Measurements from ENCODE around the gene ITGB2.
"Not testable (repeated sequence)": the region's sequence is repeated elsewhere in the genome, so short reads cannot be mapped to it uniquely, and the experiment has no call there.

The ITGB2 gene

GRCh38 chr21:44914176-44914874, 6.4 kb downstream of the ITGB2 start:
- peak; percentile 43 for DNase-seq
- in situ Hi-C loops (cut with MboI; ENCODE audit: low pct_unique_long_range_greater_than_20kb, low sequenced_read_pairs): no loop called here

- no peak for DNase-seq
- in situ Hi-C loops (cut with MboI; ENCODE audit: low pct_unique_long_range_greater_than_20kb, low sequenced_read_pairs): no loop called here
These were observed 7.1 kb downstream of the ITGB2 start for GRCh38 chr21:44913425-44914175.

GRCh38 chr21:44912506-44913412, 7.9 kb downstream of the ITGB2 start:
- DNase-seq; in situ Hi-C loops (cut with MboI; ENCODE audit: low pct_unique_long_range_greater_than_20kb, low sequenced_read_pairs): not testable (repeated sequence)

- DNase-seq: no peak
- in situ Hi-C loops (cut with MboI; ENCODE audit: low pct_unique_long_range_greater_than_20kb, low sequenced_read_pairs): no loop called here
These were observed 8.6 kb downstream of the ITGB2 start for GRCh38 chr21:44912158-44912473.

GRCh38 chr21:44911384-44912157, 9.1 kb downstream of the ITGB2 start:
- in situ Hi-C loops (cut with MboI; ENCODE audit: low pct_unique_long_range_greater_than_20kb, low sequenced_read_pairs): no loop called here
- DNase-seq: no peak

GRCh38 chr21:44911068-44911383, 9.7 kb downstream of the ITGB2 start:
- DNase-seq: no peak
- in situ Hi-C loops (cut with MboI; ENCODE audit: low pct_unique_long_range_greater_than_20kb, low sequenced_read_pairs): no loop called here

- no peak for DNase-seq
- in situ Hi-C loops (cut with MboI; ENCODE audit: low pct_unique_long_range_greater_than_20kb, low sequenced_read_pairs): no loop called here
These were observed 10.3 kb downstream of the ITGB2 start for GRCh38 chr21:44910229-44911067.

GRCh38 chr21:44909719-44910118, 11.0 kb downstream of the ITGB2 start:
- no peak for DNase-seq
- in situ Hi-C loops (cut with MboI; ENCODE audit: low pct_unique_long_range_greater_than_20kb, low sequenced_read_pairs): no loop called here

- DNase-seq: no peak
- in situ Hi-C loops (cut with MboI; ENCODE audit: low pct_unique_long_range_greater_than_20kb, low sequenced_read_pairs): no loop called here
These were observed 11.8 kb downstream of the ITGB2 start for GRCh38 chr21:44908908-44909307.

GRCh38 chr21:44907966-44908895, 12.5 kb downstream of the ITGB2 start:
- in situ Hi-C loops (cut with MboI; ENCODE audit: low pct_unique_long_range_greater_than_20kb, low sequenced_read_pairs): no loop called here
- DNase-seq: peak; percentile 73

- DNase-seq: no peak
These were observed 13.3 kb downstream of the ITGB2 start for GRCh38 chr21:44907225-44907965.

GRCh38 chr21:44905728-44906090, 15.0 kb downstream of the ITGB2 start:
- in situ Hi-C loops (cut with MboI; ENCODE audit: low pct_unique_long_range_greater_than_20kb, low sequenced_read_pairs): no loop called here
- DNase-seq: no peak

More at GRCh38 chr21:44907225-44907965, 13.3 kb downstream of the ITGB2 start:
- in situ Hi-C loops (cut with MboI; ENCODE audit: low pct_unique_long_range_greater_than_20kb, low sequenced_read_pairs): no loop called here

GRCh38 chr21:44905016-44905727, 15.5 kb downstream of the ITGB2 start:
- in situ Hi-C loops (cut with MboI; ENCODE audit: low pct_unique_long_range_greater_than_20kb, low sequenced_read_pairs): no loop called here
- no peak for DNase-seq

GRCh38 chr21:44904141-44904923, 16.4 kb downstream of the ITGB2 start:
- DNase-seq: no peak
- in situ Hi-C loops (cut with MboI; ENCODE audit: low pct_unique_long_range_greater_than_20kb, low sequenced_read_pairs): no loop called here

GRCh38 chr21:44903689-44904088, 17.0 kb downstream of the ITGB2 start:
- no peak for DNase-seq
- in situ Hi-C loops (cut with MboI; ENCODE audit: low pct_unique_long_range_greater_than_20kb, low sequenced_read_pairs): no loop called here

Measured in KBM-7 (cell line).